HepG2 (cell line): Measurements from ENCODE around the gene WLS.

Experiments used
- BHLHE40 ChIP-seq: IDR thresholded peaks from 2 replicates; pipeline ENCODE4 v1.6.1; 2011; ENCODE audit warnings: low read length, improper control_type of control experiment
- CTCF ChIP-seq: sonication (generic); formaldehyde crosslinking; IDR thresholded peaks from 2 replicates; pipeline ENCODE4 v1.5.0; 2020; ENCODE audit warnings: mild to moderate bottlenecking, missing genetic modification reagents, moderate library complexity
- FOSL2 ChIP-seq: sonication (generic); formaldehyde crosslinking; IDR thresholded peaks from 2 replicates; pipeline ENCODE4 v1.4.0; 2020; ENCODE audit warnings: missing genetic modification reagents
- FOXP4 ChIP-seq: sonication (generic); formaldehyde crosslinking; IDR thresholded peaks from 2 replicates; pipeline ENCODE4 v1.4.0; 2020; ENCODE audit warnings: missing genetic modification reagents
- HMG20A ChIP-seq: IDR thresholded peaks from 2 replicates; pipeline ENCODE4 v1.6.1; 2016; ENCODE audit warnings: borderline replicate concordance
- HNF1A ChIP-seq, 2 experiments: sonication (generic) in 1 of 2; formaldehyde crosslinking in 1 of 2; IDR thresholded peaks; 2 replicates each; pipeline versions ENCODE4 v1.4.0 to v1.6.1; 2016 to 2020; ENCODE audit warnings: borderline replicate concordance in 1 of 2, low read depth in 1 of 2, mild to moderate bottlenecking in 1 of 2, missing genetic modification reagents in 1 of 2
- KLF16 ChIP-seq, 2 experiments: sonication (generic) in 1 of 2; formaldehyde crosslinking in 1 of 2; IDR thresholded peaks; 2 replicates each; pipeline versions ENCODE4 v1.6.1 to v1.8.0; 2016 to 2023; ENCODE audit warnings: missing genetic modification reagents in 2 of 2, missing compliant biosample characterization in 1 of 2
- PAF1 ChIP-seq: IDR thresholded peaks from 2 replicates; pipeline ENCODE4 v1.6.1; 2016; ENCODE audit warnings: missing genetic modification reagents, missing compliant biosample characterization
- ZNF362 ChIP-seq: sonication (generic); formaldehyde crosslinking; IDR thresholded peaks from 2 replicates; pipeline ENCODE4 v1.4.0; 2020; ENCODE audit warnings: missing genetic modification reagents, mild to moderate bottlenecking, borderline replicate concordance

GRCh38 chr1:68160021-68160420 is 72.3 kb downstream of the WLS start:
- TF ChIP-seq CTCF (CRISPR knock-in tag) (no peak), BHLHE40 (no peak), HMG20A (CRISPR knock-in tag) (no peak), FOSL2 (CRISPR knock-in tag) (no peak), KLF16 (CRISPR knock-in tag; IDR thresholded peaks at IDR 0.05) (no peak), PAF1 (CRISPR knock-in tag) (no peak), FOXP4 (CRISPR knock-in tag) (no peak), HNF1A (IDR thresholded peaks at IDR 0.05; ENCODE audit: low read depth) (no peak), HNF1A (CRISPR knock-in tag; IDR thresholded peaks at IDR 0.05; ENCODE audit: borderline replicate concordance) (no peak), ZNF362 (CRISPR knock-in tag) (no peak)
